Natural killer cell (primary cell): ENCODE data around the gene SPINK13. TPM values are rescaled to one million over a fixed set of nuclear protein-coding genes. Genes with fewer than 3 reads are reported as not detected.

ENCODE experiments used
- ATAC-seq, 3 donors: fragments of 150-1000 bp in 2 of 3; fragments of 200-7000 bp in 1 of 3; cut with Tn5 transposase; 1 replicate in 1 of 3; 2 replicates in 2 of 3; pipeline ENCODE4 v1.10.0; 2021; ENCODE audit warnings: mild to moderate bottlenecking in 2 of 3, moderate library complexity in 2 of 3
- DNase-seq, 2 donors: peaks; one replicate each; pipeline versions ENCODE4 v3.0.0 to v3.0.0-alpha.2; 2013 to 2021; ENCODE audit warnings: mixed read lengths in 1 of 2
- H3K27ac ChIP-seq: one replicate; pipeline ENCODE4 v1.5.1; 2013; ENCODE audit warnings: mild to moderate bottlenecking, low read length
- H3K27me3 ChIP-seq: one replicate; pipeline ENCODE4 v1.6.1; 2013; ENCODE audit warnings: low read length; ENCODE audit not compliant: control insufficient read depth, insufficient read depth
- H3K36me3 ChIP-seq: one replicate; pipeline ENCODE4 v1.6.1; 2013; ENCODE audit warnings: low read length; ENCODE audit not compliant: control insufficient read depth, insufficient read depth
- H3K4me1 ChIP-seq: one replicate; pipeline ENCODE4 v1.6.1; 2013; ENCODE audit warnings: low read length; ENCODE audit not compliant: control insufficient read depth, insufficient read depth
- H3K4me3 ChIP-seq: one replicate; pipeline ENCODE4 v1.5.1; 2013; ENCODE audit warnings: low read length
- H3K9me3 ChIP-seq: one replicate; pipeline ENCODE4 v1.6.1; 2013; ENCODE audit warnings: low read length; ENCODE audit not compliant: control insufficient read depth, insufficient read depth
- H3K27ac Mint-ChIP-seq, 2 donors: one replicate each; pipeline ENCODE4 v1.8.0; 2022; ENCODE audit warnings: mild to moderate bottlenecking in 2 of 2, mixed read lengths in 2 of 2, moderate library complexity in 1 of 2
- H3K27me3 Mint-ChIP-seq, 2 donors: one replicate each; pipeline ENCODE4 v1.8.0; 2022; ENCODE audit warnings: low read depth in 2 of 2, mixed read lengths in 2 of 2
- H3K36me3 Mint-ChIP-seq: one replicate; pipeline ENCODE4 v1.8.0; 2022; ENCODE audit warnings: mixed read lengths
- H3K4me1 Mint-ChIP-seq, 2 donors: one replicate each; pipeline ENCODE4 v1.8.0; 2022; ENCODE audit warnings: mixed read lengths in 2 of 2
- H3K4me3 Mint-ChIP-seq: one replicate; pipeline ENCODE4 v1.8.0; 2022; ENCODE audit warnings: mild to moderate bottlenecking, moderate library complexity, mixed read lengths
- H3K9me3 Mint-ChIP-seq, 2 donors: one replicate each; pipeline ENCODE4 v1.8.0; 2022; ENCODE audit warnings: mixed read lengths in 2 of 2
- CTCF ChIP-seq: fragments of 200-600 bp; IDR thresholded peaks from one replicate; pipeline ENCODE4 v1.8.0; 2022; ENCODE audit warnings: antibody characterized with exemption
- WGBS: methylation state at CpG from one replicate; pipeline ENCODE4 v1.1.7; 2013; ENCODE audit warnings: missing lambda C conversion rate; ENCODE audit not compliant: insufficient coverage; 5-methylcytosine and 5-hydroxymethylcytosine counted together
- intact Hi-C: fragments of 100-400 bp; cut with micrococcal nuclease; formaldehyde crosslinking; loops from one replicate; pipeline ENCODE4 v1.14.2; 2022
- total RNA-seq, 4 donors: library from RNA; stranded (reverse); fragments of 120-200 nt in 1 of 4; gene quantifications; one replicate each; pipeline versions ENCODE4 v1.2.3 to v1.2.4, GENCODE V29; 2013 to 2022

The SPINK13 gene
- total RNA-seq, 3 donors from 2014 or later (not counting 1 experiment from before 2014, with no cell fraction given), result not detected

DNA sequence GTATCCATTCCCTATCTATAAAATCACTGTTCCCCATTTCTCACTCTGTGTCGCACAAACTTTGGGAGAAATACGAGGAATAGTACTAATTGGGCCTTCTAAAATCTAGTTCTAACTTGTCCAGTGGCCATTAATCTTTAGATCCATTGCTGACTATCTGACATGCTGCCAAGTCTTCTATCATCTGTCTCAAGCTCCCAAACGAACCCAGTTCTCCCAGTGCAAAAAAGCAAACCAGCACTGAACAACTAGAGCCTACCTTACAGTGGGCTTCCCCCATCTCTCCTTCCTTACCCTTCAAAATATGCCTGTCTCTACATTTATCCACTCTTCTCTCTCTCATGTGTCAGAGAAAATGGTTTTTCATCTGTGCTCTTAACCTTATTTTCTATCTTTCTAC is 40.4 kb downstream of the SPINK13 start:
- 77% methylated on average over 3 of the region's 3 CpGs for WGBS
- no peaks in the 10 kb centered on the region for H3K4me1 ChIP-seq
- H3K4me3 ChIP-seq, result no peak overlapping the region
- H3K4me3 Mint-ChIP-seq, result no peak overlapping the region
- H3K36me3 Mint-ChIP-seq, result no peaks in the 10 kb centered on the region
- peaks cover 0 to 6% of the 10 kb centered on the region in 2 donors for H3K27me3 Mint-ChIP-seq
- H3K27me3 ChIP-seq, result no peaks in the 10 kb centered on the region
- no peaks in the 10 kb centered on the region for H3K36me3 ChIP-seq
- H3K9me3 Mint-ChIP-seq, result peaks cover 2 to 7% of the 10 kb centered on the region in 2 donors
- DNase-seq (no peak), ATAC-seq (no peak)
- no peak overlapping the region for H3K27ac Mint-ChIP-seq
- intact Hi-C loops, result no loop called here
- H3K4me1 Mint-ChIP-seq, result no peaks in the 10 kb centered on the region
- no peak for TF ChIP-seq CTCF
- H3K9me3 ChIP-seq, result no peaks in the 10 kb centered on the region
- no peak overlapping the region for H3K27ac ChIP-seq

DNA sequence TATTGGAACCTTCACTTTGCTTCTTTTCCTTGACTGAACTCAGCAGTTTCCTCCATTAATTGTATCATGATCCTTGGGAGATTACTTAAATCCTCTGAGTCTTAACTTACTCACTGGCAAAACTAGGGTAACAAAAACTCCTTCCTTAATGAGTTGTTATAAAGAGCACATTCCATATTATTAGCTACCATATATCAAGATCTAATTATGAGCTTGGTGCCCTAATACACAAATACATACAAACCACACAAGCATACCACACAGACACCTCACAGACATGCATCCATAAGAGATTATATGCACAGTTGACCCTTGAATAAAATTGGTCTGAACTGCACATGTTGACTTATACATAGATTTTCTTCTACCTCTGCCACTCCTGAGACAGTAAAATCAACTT is 41.2 kb downstream of the SPINK13 start:
- Histone ChIP-seq H3K9me3 (no peaks in the 10 kb centered on the region), H3K36me3 (no peaks in the 10 kb centered on the region), H3K27ac (no peak overlapping the region), H3K4me1 (no peaks in the 10 kb centered on the region), H3K4me3 (no peak overlapping the region), H3K27me3 (no peaks in the 10 kb centered on the region)
- no peak for TF ChIP-seq CTCF
- Mint-ChIP-seq H3K36me3 (no peaks in the 10 kb centered on the region), H3K9me3 (peaks cover 2 to 7% of the 10 kb centered on the region in 2 donors), H3K27ac (no peak overlapping the region), H3K4me3 (no peak overlapping the region), H3K27me3 (peaks cover 0 to 6% of the 10 kb centered on the region in 2 donors), H3K4me1 (no peaks in the 10 kb centered on the region)
- intact Hi-C loops, result no loop called here
- ATAC-seq, result no peak
- no peak for DNase-seq

DNA sequence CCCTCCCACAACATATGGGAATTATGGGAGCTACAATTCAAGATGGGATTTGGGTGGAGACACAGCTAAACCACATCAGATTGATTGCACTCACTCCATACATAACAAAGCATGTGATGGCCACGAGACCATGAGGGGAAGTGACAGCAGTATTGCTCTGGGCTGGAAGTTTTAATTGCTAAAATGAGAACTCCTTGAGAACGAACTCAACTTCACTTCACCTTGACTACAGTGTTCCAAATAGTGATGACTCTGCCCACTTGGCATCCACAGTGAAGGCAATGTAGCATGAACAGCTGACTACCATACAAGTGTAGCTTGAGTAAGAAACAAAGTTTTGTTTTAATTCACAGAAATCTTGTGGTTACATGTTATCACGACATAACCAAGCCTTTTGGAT is 42.9 kb downstream of the SPINK13 start:
- Mint-ChIP-seq H3K27ac (no peak overlapping the region), H3K4me3 (no peak overlapping the region), H3K9me3 (peaks cover 2 to 7% of the 10 kb centered on the region in 2 donors), H3K27me3 (peaks cover 0 to 10% of the 10 kb centered on the region in 2 donors), H3K36me3 (no peaks in the 10 kb centered on the region), H3K4me1 (no peaks in the 10 kb centered on the region)
- H3K9me3 ChIP-seq, result no peaks in the 10 kb centered on the region
- H3K27me3 ChIP-seq, result no peaks in the 10 kb centered on the region
- intact Hi-C loops, result no loop called here
- no peak overlapping the region for H3K27ac ChIP-seq
- no peak for TF ChIP-seq CTCF
- no peaks in the 10 kb centered on the region for H3K36me3 ChIP-seq
- no peak for ATAC-seq
- no peak overlapping the region for H3K4me3 ChIP-seq
- 43% methylated on average over 1 of the region's 3 CpGs for WGBS
- H3K4me1 ChIP-seq, result no peaks in the 10 kb centered on the region
- no peak for DNase-seq

DNA sequence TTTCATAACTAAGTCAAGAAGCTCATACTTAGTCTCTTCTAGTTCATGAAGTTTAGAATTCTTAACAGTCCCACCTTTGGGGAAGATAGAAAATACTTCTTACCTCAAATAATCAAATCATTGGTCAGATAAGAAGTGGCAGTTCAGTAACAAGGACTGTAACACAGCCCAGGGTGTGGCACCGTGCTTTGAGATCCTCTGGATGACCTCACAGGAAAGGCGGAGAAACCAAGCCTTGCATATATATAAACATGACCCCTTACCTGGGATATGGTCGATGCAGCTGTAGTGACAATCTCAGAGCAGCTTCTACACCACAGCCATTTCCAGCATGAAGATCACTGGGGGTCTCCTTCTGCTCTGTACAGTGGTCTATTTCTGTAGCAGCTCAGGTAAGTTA is 43.6 kb downstream of the SPINK13 start, which contains the start of gene SPINK7:
SPINK7 (plus strand) TSS at position 271 of the 400 bp plus-strand sequence; CDS start at position 332, 61 bp downstream.
- Mint-ChIP-seq H3K36me3 (no peaks in the 10 kb centered on the region), H3K9me3 (peaks cover 2 to 7% of the 10 kb centered on the region in 2 donors), H3K27me3 (peaks cover 0 to 7% of the 10 kb centered on the region in 2 donors), H3K27ac (no peak within 1 kb of the TSS), H3K4me1 (no peaks in the 10 kb centered on the region), H3K4me3 (no peak within 1 kb of the TSS)
- H3K4me1 ChIP-seq, result no peaks in the 10 kb centered on the region
- WGBS, result 78% methylated on average over 3 of the region's 3 CpGs
- H3K27ac ChIP-seq, result no peak within 1 kb of the TSS
- no peak for DNase-seq
- no peak within 1 kb of the TSS for H3K4me3 ChIP-seq
- intact Hi-C loops, result no loop called here
- no peaks in the 10 kb centered on the region for H3K9me3 ChIP-seq
- H3K27me3 ChIP-seq, result no peaks in the 10 kb centered on the region
- no peak for ATAC-seq
- no peak for TF ChIP-seq CTCF
- H3K36me3 ChIP-seq, result no peaks in the 10 kb centered on the region
